ENCODE data around the gene C6orf89.

DNA sequence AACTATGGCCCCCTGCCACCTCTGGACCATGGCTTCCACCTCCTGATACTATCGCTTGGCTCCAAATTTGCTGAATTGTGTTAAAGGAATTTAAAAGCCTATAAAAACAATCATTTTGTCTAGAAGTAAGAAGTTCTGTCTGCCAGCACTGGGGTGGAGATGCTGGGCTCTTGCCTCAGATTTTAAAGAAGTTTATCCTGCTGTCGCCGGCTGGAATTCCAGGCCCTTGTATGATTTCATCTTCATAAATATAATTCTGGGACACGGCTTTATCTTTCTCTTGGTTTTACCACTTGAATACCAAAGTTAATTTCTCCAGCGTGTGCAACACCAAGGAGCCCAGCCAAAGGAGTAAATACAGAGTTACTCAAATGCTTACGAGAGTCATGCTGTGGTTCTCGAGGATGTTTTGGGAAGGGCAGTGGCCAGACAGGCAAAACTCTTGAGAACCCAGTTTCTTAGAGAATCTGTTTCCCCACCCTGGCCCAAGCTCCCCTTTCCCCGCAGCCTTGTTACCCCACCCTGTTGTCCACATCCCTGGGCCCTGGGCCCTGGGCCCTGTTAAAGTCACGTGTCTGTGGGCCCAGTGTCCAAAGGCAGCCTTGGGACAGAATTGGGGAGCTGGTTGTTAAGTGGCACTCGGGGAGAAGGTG, 31.9 kb downstream of the C6orf89 start:
- TF ChIP-seq POLR2A (IDR thresholded peaks at IDR 0.05; ENCODE audit: low read depth, low read length) (no peak), POLR2AphosphoS5 (IDR thresholded peaks at IDR 0.05; ENCODE audit: low read depth, low read length) (no peak), TAF1 (IDR thresholded peaks at IDR 0.05; ENCODE audit: low read depth, low read length) (no peak), POU2F2 (IDR thresholded peaks at IDR 0.05; ENCODE audit: low read depth, low read length) (no peak)
